DND-41 (cell line): ENCODE data around the gene ZNF500.

Source experiments
- ATAC-seq: fragments of 200-7000 bp; cut with Tn5 transposase; 3 replicates; pipeline ENCODE4 v1.9.1; 2021; ENCODE audit warnings: low read depth; ENCODE audit not compliant: insufficient read depth
- DNase-seq: peaks from one replicate; pipeline ENCODE4 v3.0.0-alpha.2; 2020
- H2AFZ ChIP-seq: 2 replicates; pipeline ENCODE4 v1.6.0; 2012; ENCODE audit warnings: low read depth, low read length
- H3K27ac ChIP-seq: 2 replicates; pipeline ENCODE4 v1.5.1; 2012; ENCODE audit warnings: low read length, inconsistent platforms
- H3K27me3 ChIP-seq: fragments of 200-600 bp; sonication (generic); 2 replicates; pipeline ENCODE4 v1.6.0; 2012; ENCODE audit warnings: low read length, mild to moderate bottlenecking, inconsistent platforms; ENCODE audit not compliant: insufficient read depth, poor library complexity
- H3K36me3 ChIP-seq: 2 replicates; pipeline ENCODE4 v1.5.1; 2012; ENCODE audit warnings: low read length, inconsistent platforms; ENCODE audit not compliant: insufficient read depth
- H3K4me1 ChIP-seq: 2 replicates; pipeline ENCODE4 v1.5.1; 2012; ENCODE audit warnings: mild to moderate bottlenecking, low read length; ENCODE audit not compliant: insufficient read depth
- H3K4me2 ChIP-seq: 2 replicates; pipeline ENCODE4 v1.6.0; 2012; ENCODE audit warnings: mild to moderate bottlenecking, moderate library complexity, low read length, inconsistent platforms; ENCODE audit not compliant: insufficient read depth
- H3K4me3 ChIP-seq, 2 experiments: fragments of 200-600 bp in 1 of 2; shearing (Covaris generic) in 1 of 2; 2 replicates each; pipeline ENCODE4 v1.5.1; 2012 to 2016; ENCODE audit warnings: inconsistent platforms in 2 of 2, low read length in 2 of 2, mild to moderate bottlenecking in 2 of 2, low read depth in 1 of 2, moderate library complexity in 1 of 2
- H3K79me2 ChIP-seq: 2 replicates; pipeline ENCODE4 v1.6.0; 2012; ENCODE audit warnings: low read length, inconsistent platforms; ENCODE audit not compliant: insufficient read depth
- H3K9ac ChIP-seq: 2 replicates; pipeline ENCODE4 v1.6.0; 2012; ENCODE audit warnings: low read depth, mild to moderate bottlenecking, inconsistent platforms, low read length, moderate library complexity
- H3K9me3 ChIP-seq: 2 replicates; pipeline ENCODE4 v1.5.1; 2012; ENCODE audit warnings: low read length, moderate library complexity, mild to moderate bottlenecking, inconsistent platforms; ENCODE audit not compliant: insufficient read depth, severe bottlenecking
- H4K20me1 ChIP-seq: 2 replicates; pipeline ENCODE4 v1.6.0; 2012; ENCODE audit warnings: low read length; ENCODE audit not compliant: insufficient read depth
- EZH2 ChIP-seq: IDR thresholded peaks from 3 replicates; pipeline ENCODE4 v1.6.1; 2012; ENCODE audit warnings: borderline replicate concordance, low read depth, mild to moderate bottlenecking, moderate library complexity, low read length, inconsistent platforms; ENCODE audit not compliant: severe bottlenecking
- TF ChIP-seq, protein P1 (sequence below): IDR thresholded peaks from 2 replicates; pipeline ENCODE4 v1.5.1; 2012; ENCODE audit warnings: borderline replicate concordance, low read length, moderate library complexity, mild to moderate bottlenecking; ENCODE audit not compliant: poor library complexity, severe bottlenecking; ENCODE audit errors: extremely low read depth

ZNF500 gene

GRCh38 chr16:4790261-4790660 is 23.3 kb upstream of the ZNF500 start:
- no peaks in the 10 kb centered on the region for H3K4me1 ChIP-seq
- H3K4me2 ChIP-seq, result no peak overlapping the region
- no peak overlapping the region for H2AFZ ChIP-seq
- H3K27me3 ChIP-seq, result no peaks in the 10 kb centered on the region
- TF ChIP-seq, protein P1, sequence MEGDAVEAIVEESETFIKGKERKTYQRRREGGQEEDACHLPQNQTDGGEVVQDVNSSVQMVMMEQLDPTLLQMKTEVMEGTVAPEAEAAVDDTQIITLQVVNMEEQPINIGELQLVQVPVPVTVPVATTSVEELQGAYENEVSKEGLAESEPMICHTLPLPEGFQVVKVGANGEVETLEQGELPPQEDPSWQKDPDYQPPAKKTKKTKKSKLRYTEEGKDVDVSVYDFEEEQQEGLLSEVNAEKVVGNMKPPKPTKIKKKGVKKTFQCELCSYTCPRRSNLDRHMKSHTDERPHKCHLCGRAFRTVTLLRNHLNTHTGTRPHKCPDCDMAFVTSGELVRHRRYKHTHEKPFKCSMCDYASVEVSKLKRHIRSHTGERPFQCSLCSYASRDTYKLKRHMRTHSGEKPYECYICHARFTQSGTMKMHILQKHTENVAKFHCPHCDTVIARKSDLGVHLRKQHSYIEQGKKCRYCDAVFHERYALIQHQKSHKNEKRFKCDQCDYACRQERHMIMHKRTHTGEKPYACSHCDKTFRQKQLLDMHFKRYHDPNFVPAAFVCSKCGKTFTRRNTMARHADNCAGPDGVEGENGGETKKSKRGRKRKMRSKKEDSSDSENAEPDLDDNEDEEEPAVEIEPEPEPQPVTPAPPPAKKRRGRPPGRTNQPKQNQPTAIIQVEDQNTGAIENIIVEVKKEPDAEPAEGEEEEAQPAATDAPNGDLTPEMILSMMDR, result no peak
- no peak for TF ChIP-seq EZH2
- H3K9ac ChIP-seq, result no peak overlapping the region
- no peaks in the 10 kb centered on the region for H3K9me3 ChIP-seq
- no peak overlapping the region for H3K27ac ChIP-seq
- no peaks in the 10 kb centered on the region for H3K79me2 ChIP-seq
- no peaks in the 10 kb centered on the region for H3K36me3 ChIP-seq
- no peaks in the 10 kb centered on the region for H4K20me1 ChIP-seq
- H3K4me3 ChIP-seq, result no peak overlapping the region
- DNase-seq (no peak), ATAC-seq (no peak)

DNA sequence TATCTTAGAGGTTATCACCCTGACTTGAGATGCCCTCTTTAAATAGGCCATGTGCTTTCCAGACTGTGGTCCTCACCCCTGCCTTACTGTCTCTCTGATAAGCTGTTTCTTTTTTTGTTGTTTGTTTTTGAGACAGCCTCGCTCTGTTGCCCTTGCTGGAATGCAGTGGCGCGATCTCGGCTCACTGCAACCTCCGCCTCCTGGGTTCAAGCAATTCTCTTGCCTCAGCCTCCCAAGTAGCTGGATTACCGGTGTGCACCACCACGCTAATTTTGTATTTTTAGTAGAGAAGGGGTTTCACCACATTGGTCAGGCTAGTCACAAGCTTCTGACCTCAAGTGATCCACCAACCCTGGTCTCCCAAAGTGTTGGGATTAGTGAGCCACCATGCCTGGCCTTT is 21.9 kb upstream of the ZNF500 start:
- Histone ChIP-seq H3K4me3 (no peak overlapping the region), H3K4me1 (no peaks in the 10 kb centered on the region), H3K4me2 (no peak overlapping the region), H3K36me3 (no peaks in the 10 kb centered on the region), H3K9me3 (no peaks in the 10 kb centered on the region), H3K79me2 (no peaks in the 10 kb centered on the region), H2AFZ (no peak overlapping the region), H3K9ac (no peak overlapping the region), H4K20me1 (no peaks in the 10 kb centered on the region), H3K27me3 (no peaks in the 10 kb centered on the region), H3K27ac (no peak overlapping the region)
- ATAC-seq, result no peak
- TF ChIP-seq, protein P1, result no peak
- no peak for TF ChIP-seq EZH2
- DNase-seq, result no peak

DNA sequence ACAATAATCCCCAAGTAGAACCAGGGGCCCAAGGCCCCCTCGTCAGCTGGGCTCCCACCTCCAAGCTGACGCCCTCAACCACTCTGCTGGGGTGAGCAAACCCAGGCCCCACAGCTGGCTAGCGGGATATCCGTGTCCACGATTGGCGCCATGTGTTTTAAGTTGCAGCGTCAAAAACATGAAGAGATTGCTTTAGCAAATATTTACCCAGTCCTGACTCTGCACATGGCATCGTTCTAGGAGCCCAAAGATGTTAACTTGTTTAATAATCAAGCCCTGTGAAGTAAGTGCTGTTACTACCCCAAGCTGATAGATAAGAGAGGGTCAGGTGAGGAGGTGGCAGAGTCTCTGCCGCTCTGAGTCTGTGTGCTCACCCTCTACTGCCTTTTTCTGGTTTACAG is 21.5 kb upstream of the ZNF500 start:
- H3K27me3 ChIP-seq, result no peaks in the 10 kb centered on the region
- DNase-seq (no peak), ATAC-seq (no peak)
- H3K79me2 ChIP-seq, result no peaks in the 10 kb centered on the region
- H4K20me1 ChIP-seq, result no peaks in the 10 kb centered on the region
- H3K27ac ChIP-seq, result no peak overlapping the region
- TF ChIP-seq EZH2, result no peak
- TF ChIP-seq, protein P1, result no peak
- H3K4me1 ChIP-seq, result no peaks in the 10 kb centered on the region
- no peaks in the 10 kb centered on the region for H3K36me3 ChIP-seq
- H2AFZ ChIP-seq, result no peak overlapping the region
- no peak overlapping the region for H3K4me2 ChIP-seq
- H3K9me3 ChIP-seq, result no peaks in the 10 kb centered on the region
- no peak overlapping the region for H3K9ac ChIP-seq
- no peak overlapping the region for H3K4me3 ChIP-seq
